Nephron progenitor cell (in vitro differentiated cells): ENCODE data around the gene MZT1.

ENCODE experiments used
- DNase-seq: peaks from one replicate; pipeline ENCODE4 v3.0.0; 2021
- H3K27ac Mint-ChIP-seq: 2 replicates; pipeline ENCODE4 v1.8.0; 2021; ENCODE audit warnings: mild to moderate bottlenecking, moderate library complexity, mixed read lengths
- H3K27me3 Mint-ChIP-seq: 2 replicates; pipeline ENCODE4 v1.8.0; 2021; ENCODE audit warnings: mild to moderate bottlenecking, low read depth, mixed read lengths; ENCODE audit not compliant: poor library complexity
- H3K36me3 Mint-ChIP-seq: 2 replicates; pipeline ENCODE4 v1.8.0; 2021; ENCODE audit warnings: low read depth, mixed read lengths
- H3K4me1 Mint-ChIP-seq: 2 replicates; pipeline ENCODE4 v1.8.0; 2021; ENCODE audit warnings: mixed read lengths
- H3K4me3 Mint-ChIP-seq: 2 replicates; pipeline ENCODE4 v1.8.0; 2021; ENCODE audit warnings: mild to moderate bottlenecking, moderate library complexity, mixed read lengths
- H3K9me3 Mint-ChIP-seq: 2 replicates; pipeline ENCODE4 v1.8.0; 2021; ENCODE audit warnings: mild to moderate bottlenecking, moderate library complexity, mixed read lengths
- TF ChIP-seq, protein P1 (sequence below): fragments of 200-600 bp; sonication (generic); IDR thresholded peaks from 2 replicates; pipeline ENCODE4 v1.5.0; 2021; ENCODE audit warnings: antibody characterized with exemption

MZT1 gene

DNA sequence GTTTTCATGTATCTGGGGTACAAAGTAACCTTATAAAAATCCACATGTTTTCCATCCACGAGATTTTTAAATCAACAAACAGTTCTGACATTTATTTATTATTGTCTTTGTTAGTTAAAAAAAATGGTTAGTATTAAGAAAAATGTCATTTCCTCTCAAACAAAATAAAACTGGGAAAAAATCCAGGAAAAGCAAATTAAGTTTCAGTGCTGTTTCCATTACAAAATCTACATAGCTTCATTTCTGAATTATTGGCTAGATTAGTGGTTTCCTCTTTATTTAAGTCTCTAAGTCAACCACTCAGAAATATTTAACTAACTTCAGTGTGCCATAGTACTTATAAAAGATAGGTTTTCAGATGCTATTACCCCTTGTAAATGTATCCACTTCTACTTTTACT is 49.1 kb downstream of the MZT1 start:
- Mint-ChIP-seq H3K36me3 (no peaks in the 10 kb centered on the region), H3K27ac (no peak overlapping the region), H3K9me3 (peaks cover 4% of the 10 kb centered on the region), H3K4me3 (no peak overlapping the region), H3K4me1 (peaks cover 5% of the 10 kb centered on the region), H3K27me3 (no peaks in the 10 kb centered on the region)
- no peak for DNase-seq
- TF ChIP-seq, protein P1, sequence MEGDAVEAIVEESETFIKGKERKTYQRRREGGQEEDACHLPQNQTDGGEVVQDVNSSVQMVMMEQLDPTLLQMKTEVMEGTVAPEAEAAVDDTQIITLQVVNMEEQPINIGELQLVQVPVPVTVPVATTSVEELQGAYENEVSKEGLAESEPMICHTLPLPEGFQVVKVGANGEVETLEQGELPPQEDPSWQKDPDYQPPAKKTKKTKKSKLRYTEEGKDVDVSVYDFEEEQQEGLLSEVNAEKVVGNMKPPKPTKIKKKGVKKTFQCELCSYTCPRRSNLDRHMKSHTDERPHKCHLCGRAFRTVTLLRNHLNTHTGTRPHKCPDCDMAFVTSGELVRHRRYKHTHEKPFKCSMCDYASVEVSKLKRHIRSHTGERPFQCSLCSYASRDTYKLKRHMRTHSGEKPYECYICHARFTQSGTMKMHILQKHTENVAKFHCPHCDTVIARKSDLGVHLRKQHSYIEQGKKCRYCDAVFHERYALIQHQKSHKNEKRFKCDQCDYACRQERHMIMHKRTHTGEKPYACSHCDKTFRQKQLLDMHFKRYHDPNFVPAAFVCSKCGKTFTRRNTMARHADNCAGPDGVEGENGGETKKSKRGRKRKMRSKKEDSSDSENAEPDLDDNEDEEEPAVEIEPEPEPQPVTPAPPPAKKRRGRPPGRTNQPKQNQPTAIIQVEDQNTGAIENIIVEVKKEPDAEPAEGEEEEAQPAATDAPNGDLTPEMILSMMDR = no peak

DNA sequence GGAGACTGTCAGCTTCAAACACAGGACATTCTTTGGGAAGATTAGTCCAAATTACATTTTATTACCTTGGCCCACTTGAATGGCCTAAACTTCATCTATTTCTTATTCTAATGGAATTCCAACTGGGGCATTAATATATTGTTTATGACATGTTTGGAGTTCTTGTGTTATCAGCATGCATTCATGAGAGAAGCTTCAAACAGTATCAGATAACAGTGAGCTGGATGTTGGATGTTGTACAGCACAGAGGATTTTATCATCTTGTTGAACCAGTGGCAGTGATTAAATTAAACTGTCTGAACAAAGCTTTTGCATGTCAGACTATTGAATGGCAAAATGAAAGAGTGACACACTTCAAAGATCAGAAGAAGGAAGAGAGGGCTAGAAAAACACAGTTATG is 50.0 kb downstream of the MZT1 start:
- Mint-ChIP-seq H3K4me3 (no peak overlapping the region), H3K27me3 (no peaks in the 10 kb centered on the region), H3K4me1 (peaks cover 5% of the 10 kb centered on the region), H3K9me3 (peaks cover 4% of the 10 kb centered on the region), H3K36me3 (no peaks in the 10 kb centered on the region), H3K27ac (no peak overlapping the region)
- DNase-seq = no peak
- TF ChIP-seq, protein P1 = no peak

DNA sequence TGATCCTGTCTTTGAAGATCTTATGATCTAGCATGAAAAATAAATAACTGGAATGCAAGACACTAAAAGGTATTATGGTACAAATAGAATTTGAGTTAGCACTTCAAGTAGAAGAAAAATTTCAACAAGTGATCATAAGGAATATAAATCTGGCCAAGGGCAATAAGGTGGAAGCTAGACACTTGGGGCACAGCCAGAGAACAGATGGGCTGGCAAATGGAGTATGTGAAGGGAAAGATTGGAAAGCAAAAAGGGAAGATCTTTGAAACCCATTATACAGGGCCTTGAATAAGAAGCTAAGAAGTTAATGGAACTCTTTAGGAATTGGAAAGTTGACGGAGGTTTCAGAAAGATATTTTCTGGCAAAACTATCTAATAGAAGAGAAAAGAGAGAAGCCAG is 61.0 kb downstream of the MZT1 start:
- Mint-ChIP-seq H3K4me3 (no peak overlapping the region), H3K4me1 (no peaks in the 10 kb centered on the region), H3K9me3 (no peaks in the 10 kb centered on the region)

DNA sequence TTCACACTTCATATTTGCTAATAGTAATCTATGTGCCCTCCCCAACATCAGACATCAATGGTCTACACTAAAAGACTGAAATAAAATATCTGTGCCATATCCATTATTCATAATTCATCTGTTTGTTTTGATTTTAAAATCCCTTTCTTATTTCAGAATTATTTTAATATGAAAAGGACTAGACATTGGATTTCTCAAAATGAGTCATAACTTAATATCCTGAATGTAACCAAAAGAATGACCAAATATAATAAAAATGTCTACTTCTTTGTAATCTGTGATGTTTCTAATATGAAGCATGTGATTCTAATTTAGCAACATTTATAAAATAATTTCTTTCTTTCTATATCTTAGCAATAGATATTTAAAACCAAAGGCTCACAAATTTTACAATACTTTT is 64.9 kb downstream of the MZT1 start:
- H3K36me3 Mint-ChIP-seq = no peaks in the 10 kb centered on the region

More for the DNA sequence above, 61.0 kb downstream of the MZT1 start:
- no peak for DNase-seq
- no peaks in the 10 kb centered on the region for H3K27me3 Mint-ChIP-seq
- H3K27ac Mint-ChIP-seq = no peak overlapping the region
- TF ChIP-seq, protein P1 = no peak
- H3K36me3 Mint-ChIP-seq = no peaks in the 10 kb centered on the region

More for the DNA sequence above, 64.9 kb downstream of the MZT1 start:
- Mint-ChIP-seq H3K27ac (no peak overlapping the region), H3K4me3 (no peak overlapping the region), H3K27me3 (no peaks in the 10 kb centered on the region), H3K9me3 (no peaks in the 10 kb centered on the region), H3K4me1 (no peaks in the 10 kb centered on the region)
- TF ChIP-seq, protein P1 = no peak
- no peak for DNase-seq
